Ishikawa (cell line): Measurements from ENCODE around the gene NUP133.

Source experiments
- CEBPB ChIP-seq: IDR thresholded peaks from 2 replicates; pipeline ENCODE4 v1.6.1; 2012
- CREB1 ChIP-seq: IDR thresholded peaks from 2 replicates; pipeline ENCODE4 v1.6.1; 2012; ENCODE audit warnings: low read depth
- EGR1 ChIP-seq: IDR thresholded peaks from 2 replicates; pipeline ENCODE4 v1.6.1; 2012
- EP300 ChIP-seq: IDR thresholded peaks from 2 replicates; pipeline ENCODE4 v1.6.1; 2012; ENCODE audit warnings: borderline replicate concordance
- FOXM1 ChIP-seq: IDR thresholded peaks from 2 replicates; pipeline ENCODE4 v1.6.1; 2012; ENCODE audit warnings: low read depth, borderline replicate concordance
- MAX ChIP-seq: IDR thresholded peaks from 2 replicates; pipeline ENCODE4 v1.6.1; 2012
- NFIC ChIP-seq: IDR thresholded peaks from 2 replicates; pipeline ENCODE4 v1.6.1; 2012
- RAD21 ChIP-seq: IDR thresholded peaks from 2 replicates; pipeline ENCODE4 v1.6.1; 2012; ENCODE audit warnings: low read depth
- REST ChIP-seq: IDR thresholded peaks from 2 replicates; pipeline ENCODE4 v1.6.1; 2012; ENCODE audit warnings: low read depth, mild to moderate bottlenecking
- TAF1 ChIP-seq: IDR thresholded peaks from 2 replicates; pipeline ENCODE4 v1.6.1; 2012; ENCODE audit warnings: low read depth, mild to moderate bottlenecking
- TCF12 ChIP-seq: IDR thresholded peaks from 2 replicates; pipeline ENCODE4 v1.6.1; 2012; ENCODE audit warnings: low read depth
- TEAD4 ChIP-seq: IDR thresholded peaks from 2 replicates; pipeline ENCODE4 v1.6.1; 2012
- USF1 ChIP-seq: IDR thresholded peaks from 2 replicates; pipeline ENCODE4 v1.6.1; 2012
- YY1 ChIP-seq: IDR thresholded peaks from 2 replicates; pipeline ENCODE4 v1.6.1; 2012; ENCODE audit warnings: low read depth
- ZBTB7A ChIP-seq: IDR thresholded peaks from 2 replicates; pipeline ENCODE4 v1.6.1; 2012; ENCODE audit warnings: low read depth

Gene NUP133

GRCh38 chr1:229432116-229432461 is 76.1 kb downstream of the NUP133 start:
- TF ChIP-seq CREB1 (no peak), EP300 (no peak), USF1 (no peak), TCF12 (no peak), TAF1 (no peak), MAX (no peak), FOXM1 (no peak), REST (no peak), ZBTB7A (no peak), NFIC (no peak), RAD21 (no peak), YY1 (no peak), TEAD4 (no peak), EGR1 (no peak), CEBPB (no peak)

- TF ChIP-seq MAX (no peak), USF1 (no peak), ZBTB7A (no peak), RAD21 (no peak), CEBPB (no peak), TAF1 (no peak), TEAD4 (no peak), YY1 (no peak), EP300 (no peak), EGR1 (no peak), REST (no peak), TCF12 (no peak), CREB1 (no peak)
These were observed 76.6 kb downstream of the NUP133 start for GRCh38 chr1:229431284-229432115.

- TF ChIP-seq MAX (peak; percentile 47; the same call in 1 of the 2 replicates), EGR1 (no peak), REST (peak; percentile 98), RAD21 (peak; percentile 32; the same call in 1 of the 2 replicates)
These were observed 77.3 kb downstream of the NUP133 start for GRCh38 chr1:229430761-229431283.

GRCh38 chr1:229428256-229428655 is 79.9 kb downstream of the NUP133 start:
- TF ChIP-seq REST (no peak), ZBTB7A (no peak)
